Stomach (tissue), 4 donors: Measurements from ENCODE around the gene CDC34.

Experiments used
- EP300 ChIP-seq: sonication (generic); formaldehyde crosslinking; IDR thresholded peaks from one replicate; pipeline ENCODE4 v1.6.1; 2017; ENCODE audit warnings: antibody characterized with exemption
- POLR2A ChIP-seq, 4 donors: fragments of 450-650 bp; IDR thresholded peaks; one replicate each; pipeline ENCODE4 v1.6.1; 2016; ENCODE audit warnings: antibody characterized with exemption in 4 of 4, control low read depth in 2 of 4, mild to moderate bottlenecking in 1 of 4, moderate library complexity in 1 of 4
- TF ChIP-seq, protein P1 (sequence below), 7 experiments: fragments of 450-650 bp in 4 of 7; fragments of 200-600 bp in 3 of 7; sonication (generic) in 3 of 7; IDR thresholded peaks; one replicate each; pipeline ENCODE4 v1.5.1; 2016 to 2019; ENCODE audit warnings: antibody characterized with exemption in 7 of 7, control low read depth in 2 of 7, mild to moderate bottlenecking in 1 of 7

DNA sequence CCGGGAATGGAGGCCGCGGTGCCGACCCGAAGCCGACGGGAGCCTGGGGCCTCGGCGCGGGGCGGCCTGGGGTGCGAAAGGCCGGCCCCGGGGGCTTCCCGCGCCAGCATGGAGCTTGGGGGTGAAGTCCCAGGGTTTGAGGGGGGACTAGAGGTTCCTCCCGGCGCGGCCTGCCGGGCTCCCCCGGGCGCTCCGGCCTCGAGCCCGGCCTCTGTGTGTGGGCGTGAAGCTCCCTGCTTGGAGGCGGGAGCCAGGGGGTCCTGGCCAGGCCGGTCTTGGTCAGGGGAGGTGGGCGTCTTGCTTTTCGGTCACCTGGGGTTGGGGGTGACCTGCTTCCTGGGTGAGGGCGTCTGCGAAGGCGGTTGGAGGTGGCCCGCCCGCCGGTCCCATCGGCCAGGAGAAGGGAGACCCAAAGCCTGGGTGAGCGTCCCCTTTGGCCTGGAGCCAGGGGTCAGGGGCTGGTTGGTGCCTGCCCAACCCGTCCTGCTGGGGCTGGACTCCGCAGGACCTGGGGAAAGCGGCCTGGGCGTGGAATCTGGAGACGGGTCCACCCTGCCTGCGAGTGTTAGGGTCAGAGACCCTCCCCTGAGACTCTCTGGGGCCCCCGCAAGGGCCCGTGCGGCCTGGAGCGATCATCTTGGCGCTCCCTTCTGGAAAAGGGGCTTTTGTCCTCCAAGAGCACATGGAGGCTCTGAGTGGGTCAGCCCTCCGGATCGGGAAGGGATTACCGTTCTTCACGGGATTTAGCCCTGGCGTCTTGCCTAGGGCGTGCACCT lies 41.4 kb downstream of the CDC34 start:
- TF ChIP-seq, protein P1, sequence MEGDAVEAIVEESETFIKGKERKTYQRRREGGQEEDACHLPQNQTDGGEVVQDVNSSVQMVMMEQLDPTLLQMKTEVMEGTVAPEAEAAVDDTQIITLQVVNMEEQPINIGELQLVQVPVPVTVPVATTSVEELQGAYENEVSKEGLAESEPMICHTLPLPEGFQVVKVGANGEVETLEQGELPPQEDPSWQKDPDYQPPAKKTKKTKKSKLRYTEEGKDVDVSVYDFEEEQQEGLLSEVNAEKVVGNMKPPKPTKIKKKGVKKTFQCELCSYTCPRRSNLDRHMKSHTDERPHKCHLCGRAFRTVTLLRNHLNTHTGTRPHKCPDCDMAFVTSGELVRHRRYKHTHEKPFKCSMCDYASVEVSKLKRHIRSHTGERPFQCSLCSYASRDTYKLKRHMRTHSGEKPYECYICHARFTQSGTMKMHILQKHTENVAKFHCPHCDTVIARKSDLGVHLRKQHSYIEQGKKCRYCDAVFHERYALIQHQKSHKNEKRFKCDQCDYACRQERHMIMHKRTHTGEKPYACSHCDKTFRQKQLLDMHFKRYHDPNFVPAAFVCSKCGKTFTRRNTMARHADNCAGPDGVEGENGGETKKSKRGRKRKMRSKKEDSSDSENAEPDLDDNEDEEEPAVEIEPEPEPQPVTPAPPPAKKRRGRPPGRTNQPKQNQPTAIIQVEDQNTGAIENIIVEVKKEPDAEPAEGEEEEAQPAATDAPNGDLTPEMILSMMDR (IDR thresholded peaks at IDR 0.05): no peak
- no peak for TF ChIP-seq POLR2A (IDR thresholded peaks at IDR 0.05)
- no peak for TF ChIP-seq EP300
